Measurements from ENCODE around the gene TGFBR2.

DNA sequence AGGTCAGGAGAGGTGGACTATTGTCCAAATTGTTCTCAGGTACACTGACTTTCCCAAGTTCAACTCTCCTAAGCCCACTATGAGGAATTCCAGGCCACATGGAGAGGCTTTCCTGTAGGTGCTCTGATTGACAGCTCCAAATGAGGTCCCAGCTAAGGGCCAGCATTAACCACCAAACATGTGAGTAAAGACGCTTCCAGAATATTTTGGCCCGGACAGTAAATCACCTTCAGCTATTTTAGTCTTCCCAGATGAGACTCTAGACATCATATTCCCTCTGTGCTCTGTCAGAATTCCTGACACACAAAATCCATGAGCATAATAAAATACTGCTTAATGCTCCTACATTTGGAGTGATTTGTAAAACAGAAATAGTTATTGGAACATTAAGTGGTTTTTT, 135.5 kb downstream of the TGFBR2 start:
- no peak for TF ChIP-seq EZH2phosphoT487 (IDR thresholded peaks at IDR 0.05; ENCODE audit: insufficient read depth, low read depth)
- TF ChIP-seq EZH2 (IDR thresholded peaks at IDR 0.05; ENCODE audit: insufficient read depth, poor library complexity, severe bottlenecking) = no peak
